CD4-positive, alpha-beta T cell (primary cell): Measurements from ENCODE around the gene PNMA6E. TPM values are rescaled to one million over a fixed set of nuclear protein-coding genes. Genes with fewer than 3 reads are reported as not detected.

ENCODE experiments used
- ATAC-seq: fragments of 200-7000 bp; cut with Tn5 transposase; one replicate; pipeline ENCODE4 v1.10.0; 2022; ENCODE audit warnings: mild to moderate bottlenecking; ENCODE audit not compliant: poor library complexity
- CTCF ChIA-PET: fragments of 350-600 bp; sonication (Branson Sonifier 250); formaldehyde crosslinking; loops from one replicate; lab custom pipeline; 2021; ENCODE audit warnings: antibody characterized with exemption, inconsistent platforms; lab: Charles Lee
- POLR2A ChIA-PET: fragments of 350-600 bp; sonication (Branson Sonifier 250); formaldehyde crosslinking; loops from one replicate; lab custom pipeline; 2021; ENCODE audit warnings: antibody characterized with exemption, inconsistent platforms; lab: Charles Lee
- DNase-seq, 14 experiments: peaks; one replicate each; pipeline ENCODE4 v3.0.0-alpha.2; 2013 to 2020; ENCODE audit warnings: mixed read lengths in 2 of 14
- H3K27ac ChIP-seq, 2 donors: one replicate each; pipeline versions ENCODE4 v1.5.1 to v1.7.0; 2013; ENCODE audit warnings: low read length in 2 of 2, low read depth in 1 of 2, mild to moderate bottlenecking in 1 of 2
- H3K27me3 ChIP-seq, 2 experiments: 1 replicate in 1 of 2; 2 replicates in 1 of 2; pipeline versions ENCODE4 v1.6.1 to v1.7.0; 2013; ENCODE audit warnings: low read length in 2 of 2, control low read depth in 1 of 2, mild to moderate bottlenecking in 1 of 2, moderate library complexity in 1 of 2; ENCODE audit not compliant: insufficient read depth in 2 of 2, control insufficient read depth in 1 of 2
- H3K36me3 ChIP-seq: one replicate; pipeline ENCODE4 v1.6.1; 2013; ENCODE audit warnings: low read length, control low read depth; ENCODE audit not compliant: insufficient read depth
- H3K4me1 ChIP-seq: one replicate; pipeline ENCODE4 v1.6.1; 2013; ENCODE audit warnings: low read length, control low read depth; ENCODE audit not compliant: insufficient read depth
- H3K4me3 ChIP-seq: one replicate; pipeline ENCODE4 v1.5.1; 2013; ENCODE audit warnings: mild to moderate bottlenecking, low read length, moderate library complexity
- H3K9me3 ChIP-seq, 2 experiments: 1 replicate in 1 of 2; 2 replicates in 1 of 2; pipeline versions ENCODE4 v1.6.1 to v1.7.0; 2013; ENCODE audit warnings: low read length in 2 of 2, mild to moderate bottlenecking in 2 of 2, control low read depth in 1 of 2, moderate library complexity in 1 of 2; ENCODE audit not compliant: control insufficient read depth in 1 of 2, insufficient read depth in 1 of 2
- H3K27ac Mint-ChIP-seq: one replicate; pipeline ENCODE4 v1.8.0; 2020; ENCODE audit warnings: mixed read lengths
- H3K27me3 Mint-ChIP-seq: one replicate; pipeline ENCODE4 v1.8.0; 2021; ENCODE audit warnings: mixed read lengths
- H3K36me3 Mint-ChIP-seq: one replicate; pipeline ENCODE4 v1.8.0; 2021; ENCODE audit warnings: low read depth, mixed read lengths
- H3K4me1 Mint-ChIP-seq: one replicate; pipeline ENCODE4 v1.8.0; 2021; ENCODE audit warnings: low read depth, mixed read lengths
- H3K4me3 Mint-ChIP-seq: one replicate; pipeline ENCODE4 v1.8.0; 2020; ENCODE audit warnings: mild to moderate bottlenecking, mixed read lengths
- H3K9me3 Mint-ChIP-seq: one replicate; pipeline ENCODE4 v1.8.0; 2020; ENCODE audit warnings: mixed read lengths
- CTCF ChIP-seq: fragments of 200-600 bp; IDR thresholded peaks from one replicate; pipeline ENCODE4 v1.8.0; 2022; ENCODE audit warnings: antibody characterized with exemption, mild to moderate bottlenecking
- intact Hi-C, 2 experiments: fragments of 100-400 bp; cut with DNase I in 1 of 2; cut with micrococcal nuclease in 1 of 2; formaldehyde crosslinking; loops; one replicate each; pipeline versions ENCODE4 v1.15.1 to v1.9.0; 2023 to 2025; cut with DNase I, micrococcal nuclease
- total RNA-seq, 174 experiments: library from RNA in 2 of 174; stranded (reverse) in 2 of 174; gene quantifications; one replicate each; pipeline ENCODE4 v1.2.3 and lab custom pipeline; 2021 to 2026

PNMA6E gene
- total RNA-seq, 2 experiments from 2014 or later, result not detected

GRCh38 chrX:153365670-153366069 lies 35.5 kb downstream of the PNMA6E start:
- intact Hi-C loops, result no loop called here
- Histone ChIP-seq H3K36me3 (no peaks in the 10 kb centered on the region), H3K27ac (no peak overlapping the region), H3K27me3 (no peaks in the 10 kb centered on the region), H3K9me3 (no peaks in the 10 kb centered on the region), H3K4me1 (no peaks in the 10 kb centered on the region), H3K4me3 (no peak overlapping the region)
- no peaks in the 10 kb centered on the region for H3K27me3 Mint-ChIP-seq
- no peak for TF ChIP-seq CTCF
- no peak overlapping the region for H3K27ac Mint-ChIP-seq
- no peak overlapping the region for H3K4me3 Mint-ChIP-seq
- no peak for ATAC-seq
- peaks cover 4% of the 10 kb centered on the region for H3K36me3 Mint-ChIP-seq
- CTCF ChIA-PET, result no interaction called here
- no peaks in the 10 kb centered on the region for H3K9me3 Mint-ChIP-seq
- H3K4me1 Mint-ChIP-seq, result no peaks in the 10 kb centered on the region
- POLR2A ChIA-PET, result no interaction called here
- DNase-seq, result no peak

GRCh38 chrX:153361781-153362397 lies 39.3 kb downstream of the PNMA6E start:
- no peak overlapping the region for H3K4me3 ChIP-seq
- Mint-ChIP-seq H3K27ac (no peak overlapping the region), H3K4me1 (no peaks in the 10 kb centered on the region), H3K27me3 (no peaks in the 10 kb centered on the region), H3K9me3 (no peaks in the 10 kb centered on the region), H3K4me3 (no peak overlapping the region), H3K36me3 (peaks cover 9% of the 10 kb centered on the region)
- TF ChIP-seq CTCF, result no peak
- H3K36me3 ChIP-seq, result no peaks in the 10 kb centered on the region
- no peaks in the 10 kb centered on the region for H3K27me3 ChIP-seq
- no peaks in the 10 kb centered on the region for H3K4me1 ChIP-seq
- no peak overlapping the region for H3K27ac ChIP-seq
- ChIA-PET CTCF (no interaction called here), POLR2A (no interaction called here)
- intact Hi-C loops, result no loop called here
- DNase-seq (no peak), ATAC-seq (no peak)
- peaks cover 0 to 7% of the 10 kb centered on the region in 2 experiments for H3K9me3 ChIP-seq

- H3K36me3 ChIP-seq, result no peaks in the 10 kb centered on the region
- H3K9me3 Mint-ChIP-seq, result no peaks in the 10 kb centered on the region
- H3K4me1 Mint-ChIP-seq, result no peaks in the 10 kb centered on the region
- H3K4me3 Mint-ChIP-seq, result no peak overlapping the region
- peaks cover 0 to 15% of the 10 kb centered on the region in 2 experiments for H3K9me3 ChIP-seq
- H3K27me3 Mint-ChIP-seq, result no peaks in the 10 kb centered on the region
- H3K27ac ChIP-seq, result no peak overlapping the region
- H3K36me3 Mint-ChIP-seq, result peaks cover 9% of the 10 kb centered on the region
- CTCF ChIA-PET, result no interaction called here
- no peak for DNase-seq
- no peaks in the 10 kb centered on the region for H3K4me1 ChIP-seq
- H3K27me3 ChIP-seq, result no peaks in the 10 kb centered on the region
- H3K4me3 ChIP-seq, result no peak overlapping the region
- H3K27ac Mint-ChIP-seq, result no peak overlapping the region
- POLR2A ChIA-PET, result no interaction called here
- intact Hi-C loops, result no loop called here
- TF ChIP-seq CTCF, result no peak
- ATAC-seq, result no peak
Measured at GRCh38 chrX:153357877-153358276, 43.3 kb downstream of the PNMA6E start.
